Transverse colon (tissue), 3 donors: ENCODE measurements around the gene CNTNAP2.

Source experiments
- POLR2A ChIP-seq: fragments of 450-650 bp; IDR thresholded peaks from one replicate; pipeline ENCODE4 v1.6.1; 2016; ENCODE audit warnings: antibody characterized with exemption, mild to moderate bottlenecking, moderate library complexity
- TF ChIP-seq, protein P1 (sequence below), 5 experiments: fragments of 200-600 bp in 3 of 5; fragments of 450-650 bp in 2 of 5; sonication (generic) in 3 of 5; IDR thresholded peaks; 1 replicate in 2 of 5; 2 replicates in 3 of 5; pipeline ENCODE4 v1.5.1; 2016 to 2017; ENCODE audit warnings: antibody characterized with exemption in 5 of 5, inconsistent platforms in 3 of 5, mild to moderate bottlenecking in 2 of 5, moderate library complexity in 1 of 5

DNA sequence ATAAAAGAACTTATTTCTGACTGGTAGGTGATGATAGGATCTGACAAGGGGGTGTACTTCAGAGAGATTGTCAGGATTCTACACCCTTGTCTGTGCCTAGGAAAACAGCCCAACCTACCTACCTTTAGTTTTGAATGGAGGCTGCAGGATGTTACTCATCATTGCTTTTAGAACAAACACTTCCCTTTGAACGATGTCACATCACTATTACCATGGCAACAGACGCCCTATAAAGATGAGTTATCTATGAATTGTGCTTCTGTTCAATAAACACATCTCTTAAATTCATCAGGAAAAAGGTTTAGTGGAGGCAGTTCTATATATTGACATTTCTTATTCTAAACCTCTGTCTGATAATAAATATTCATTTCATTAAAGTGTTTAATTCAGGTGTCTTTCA lies 362.4 kb downstream of the CNTNAP2 start:
- TF ChIP-seq, protein P1, sequence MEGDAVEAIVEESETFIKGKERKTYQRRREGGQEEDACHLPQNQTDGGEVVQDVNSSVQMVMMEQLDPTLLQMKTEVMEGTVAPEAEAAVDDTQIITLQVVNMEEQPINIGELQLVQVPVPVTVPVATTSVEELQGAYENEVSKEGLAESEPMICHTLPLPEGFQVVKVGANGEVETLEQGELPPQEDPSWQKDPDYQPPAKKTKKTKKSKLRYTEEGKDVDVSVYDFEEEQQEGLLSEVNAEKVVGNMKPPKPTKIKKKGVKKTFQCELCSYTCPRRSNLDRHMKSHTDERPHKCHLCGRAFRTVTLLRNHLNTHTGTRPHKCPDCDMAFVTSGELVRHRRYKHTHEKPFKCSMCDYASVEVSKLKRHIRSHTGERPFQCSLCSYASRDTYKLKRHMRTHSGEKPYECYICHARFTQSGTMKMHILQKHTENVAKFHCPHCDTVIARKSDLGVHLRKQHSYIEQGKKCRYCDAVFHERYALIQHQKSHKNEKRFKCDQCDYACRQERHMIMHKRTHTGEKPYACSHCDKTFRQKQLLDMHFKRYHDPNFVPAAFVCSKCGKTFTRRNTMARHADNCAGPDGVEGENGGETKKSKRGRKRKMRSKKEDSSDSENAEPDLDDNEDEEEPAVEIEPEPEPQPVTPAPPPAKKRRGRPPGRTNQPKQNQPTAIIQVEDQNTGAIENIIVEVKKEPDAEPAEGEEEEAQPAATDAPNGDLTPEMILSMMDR (IDR thresholded peaks at IDR 0.05) = no peak
- TF ChIP-seq POLR2A = no peak
